K562 (cell line): ENCODE results near the gene ZNF618. TPM values are rescaled to one million over a fixed set of nuclear protein-coding genes. Genes with fewer than 3 reads are reported as not detected.

Experiments used
- CHCHD3 ChIP-seq: fragments of 250-450 bp; sonication (Bioruptor Pico); IDR thresholded peaks from 2 replicates; pipeline ENCODE4 v2.1.2; 2022; ENCODE audit warnings: mild to moderate bottlenecking
- E2F6 ChIP-seq, 2 experiments: IDR thresholded peaks; 2 replicates each; pipeline ENCODE4 v1.6.1; 2011; ENCODE audit warnings: borderline replicate concordance in 1 of 2, control low read depth in 1 of 2, low read depth in 1 of 2, low read length in 1 of 2, mild to moderate bottlenecking in 1 of 2, mixed read lengths in 1 of 2, moderate library complexity in 1 of 2; ENCODE audit not compliant: insufficient read depth in 1 of 2, insufficient read length in 1 of 2, poor library complexity in 1 of 2, severe bottlenecking in 1 of 2; ENCODE audit errors: extremely low read depth in 1 of 2
- GTF2F1 ChIP-seq: IDR thresholded peaks from 2 replicates; pipeline ENCODE4 v1.6.1; 2011; ENCODE audit warnings: low read depth, low read length, improper control_type of control experiment
- GTF3C2 ChIP-seq: IDR thresholded peaks from 3 replicates; pipeline ENCODE4 v1.6.1; 2011; ENCODE audit warnings: borderline replicate concordance, mild to moderate bottlenecking, moderate library complexity; ENCODE audit not compliant: insufficient read length; ENCODE audit errors: extremely low read depth
- KAT2B ChIP-seq: IDR thresholded peaks from one replicate; pipeline ENCODE4 v1.6.1; 2012; ENCODE audit warnings: low read depth, mild to moderate bottlenecking, control low read depth, inconsistent platforms, low read length, moderate library complexity
- KDM5B ChIP-seq: fragments of 200-600 bp; sonication (generic); IDR thresholded peaks from 2 replicates; pipeline ENCODE4 v1.6.1; 2012; ENCODE audit warnings: low read depth, mild to moderate bottlenecking, moderate library complexity, low read length, control low read depth, inconsistent platforms; ENCODE audit not compliant: insufficient replicate concordance
- OTX1 ChIP-seq: fragments of 450-650 bp; formaldehyde crosslinking; IDR thresholded peaks from 2 replicates; pipeline ENCODE4 v1.4.0; 2022; ENCODE audit warnings: mild to moderate bottlenecking
- SAP30 ChIP-seq: fragments of 200-600 bp; sonication (generic); IDR thresholded peaks from 2 replicates; pipeline ENCODE4 v1.6.1; 2012; ENCODE audit warnings: borderline replicate concordance, low read depth, mild to moderate bottlenecking, moderate library complexity, low read length, control low read depth, inconsistent platforms; ENCODE audit not compliant: insufficient read depth, poor library complexity, severe bottlenecking
- ZFP36 ChIP-seq: fragments of 150-350 bp; IDR thresholded peaks from 2 replicates; pipeline ENCODE4 v1.6.1; 2018; ENCODE audit warnings: low read length, low read depth; ENCODE audit not compliant: partially characterized antibody
- ZNF224 ChIP-seq: sonication (generic); formaldehyde crosslinking; IDR thresholded peaks from 2 replicates; pipeline ENCODE4 v1.8.0; 2022; ENCODE audit warnings: mild to moderate bottlenecking, missing genetic modification reagents
- ZNF79 ChIP-seq: fragments of 250-450 bp; sonication (Bioruptor Pico); IDR thresholded peaks from 2 replicates; pipeline ENCODE4 v1.4.0; 2020; ENCODE audit warnings: low read depth, mild to moderate bottlenecking, moderate library complexity
- polyA plus RNA-seq, 8 experiments: library from polyadenylated mRNA; depleted of rRNA in 4 of 8; stranded (reverse) in 5 of 8; unstranded in 3 of 8; fragments of >200 nt; fragmentation: Nextera tagmentation in 2 of 8; fragmentation: Illumina TruSeq in 1 of 8; extraction: Ambion mirVana in 2 of 8; extraction: Trizol in 1 of 8; gene quantifications; 2 replicates each; pipeline versions ENCODE4 v1.2.1 to v1.2.3, GENCODE V29; 2011 to 2014; ENCODE audit warnings: inconsistent platforms in 1 of 8, missing spikeins in 1 of 8
- total RNA-seq, 7 experiments: library from RNA; depleted of rRNA in 6 of 7; stranded (reverse); fragments of >200 nt in 6 of 7; fragmentation: Illumina TruSeq in 2 of 7; extraction: Trizol in 2 of 7; gene quantifications; 2 replicates each; pipeline versions ENCODE4 v1.2.1 to v1.2.3, GENCODE V29; 2011 to 2021; ENCODE audit warnings: low replicate concordance in 1 of 7

Gene ZNF618
- total and polyA plus RNA-seq, 9 of the 15 experiments (the other 6 are each of a cell fraction or from before 2014, with no cell fraction given) = 0.08 to 13.7 (median 3.4) TPM

DNA sequence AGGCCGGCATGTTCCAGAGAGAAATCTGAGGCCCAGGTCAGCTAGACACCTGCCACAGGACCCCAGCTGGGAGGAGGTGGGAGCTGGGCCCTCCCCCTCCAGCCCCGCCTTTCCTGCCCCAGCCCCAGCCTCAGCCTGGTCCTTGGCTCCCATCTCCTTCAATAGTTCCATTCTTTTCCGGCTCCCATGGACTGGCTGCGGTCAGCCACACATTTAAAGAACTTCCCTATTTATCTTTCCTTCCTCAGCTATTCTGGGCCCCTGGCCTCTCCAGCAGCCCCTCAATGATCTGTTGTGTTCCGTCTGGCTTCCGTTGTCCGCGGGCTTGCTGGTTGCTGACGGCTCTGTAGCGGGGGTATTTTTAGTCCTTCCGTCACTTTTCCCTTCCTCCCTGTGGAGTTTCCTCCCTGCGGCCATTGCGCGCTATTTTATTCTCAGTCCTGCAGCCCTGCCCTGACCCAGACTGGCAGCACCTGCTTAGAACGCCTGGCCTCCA, 128.2 kb downstream of the ZNF618 start (continued):
- no peak for TF ChIP-seq GTF3C2
- TF ChIP-seq KDM5B = no peak
- TF ChIP-seq E2F6 (IDR thresholded peaks at IDR 0.05; ENCODE audit: borderline replicate concordance in 1 of 2, extremely low read depth in 1 of 2, insufficient read depth in 1 of 2, insufficient read length in 1 of 2, low read depth in 1 of 2, low read length in 1 of 2, poor library complexity in 1 of 2, severe bottlenecking in 1 of 2) = no peak
- no peak for TF ChIP-seq ZNF224 (CRISPR knock-in tag)
- TF ChIP-seq OTX1 (CRISPR knock-in tag) = no peak
- TF ChIP-seq ZNF79 = no peak
- no peak for TF ChIP-seq SAP30
- no peak for TF ChIP-seq GTF2F1
- no peak for TF ChIP-seq CHCHD3 (CRISPR knock-in tag)
- TF ChIP-seq ZFP36 = no peak
- TF ChIP-seq KAT2B = no peak
